Lower lobe of right lung (tissue), 2 donors: ENCODE results near the gene GPN2. TPM values are rescaled to one million over a fixed set of nuclear protein-coding genes. Genes with fewer than 3 reads are reported as not detected.
A peak's percentile ranks its signal among the peaks of the same experiment; 100 is the strongest.

Experiments
- ATAC-seq, 2 donors: fragments of 200-7000 bp; cut with Tn5 transposase; one replicate each; pipeline ENCODE4 v1.9.1; 2020 to 2022; ENCODE audit warnings: mild to moderate bottlenecking in 2 of 2, moderate library complexity in 2 of 2
- DNase-seq: peaks from one replicate; pipeline ENCODE4 v3.0.0-alpha.2; 2020
- H3K27ac ChIP-seq: fragments of 200-600 bp; one replicate; pipeline ENCODE4 v1.8.0; 2022
- H3K27me3 ChIP-seq: fragments of 200-600 bp; one replicate; pipeline ENCODE4 v1.8.0; 2022; ENCODE audit warnings: low read depth
- H3K36me3 ChIP-seq: fragments of 200-600 bp; one replicate; pipeline ENCODE4 v1.8.0; 2022; ENCODE audit warnings: mild to moderate bottlenecking
- H3K4me1 ChIP-seq: fragments of 200-600 bp; one replicate; pipeline ENCODE4 v1.8.0; 2022
- H3K4me3 ChIP-seq: fragments of 200-600 bp; one replicate; pipeline ENCODE4 v1.8.0; 2022; ENCODE audit warnings: mild to moderate bottlenecking
- H3K9me3 ChIP-seq: fragments of 200-600 bp; one replicate; pipeline ENCODE4 v1.8.0; 2022
- intact Hi-C: fragments of 100-400 bp; cut with DNase I; formaldehyde crosslinking; loops from one replicate; pipeline ENCODE4 v1.11.0; 2022
- total RNA-seq: library from RNA; stranded (reverse); fragmentation: NEBNext Ultra II Directional; extraction: Animal tissue kit (Norgen Biotek cat#: 25700); gene quantifications from one replicate; pipeline ENCODE4 v1.2.1, GENCODE V29; 2021
- TF ChIP-seq, protein P1 (sequence below): fragments of 200-600 bp; IDR thresholded peaks from one replicate; pipeline ENCODE4 v1.8.0; 2022; ENCODE audit warnings: antibody characterized with exemption, mild to moderate bottlenecking
- donor health status: DM: no; HTN: yes; CAD: no; lungs with severe emphysema.

Gene GPN2
- total RNA-seq, 1 donor from 2014 or later: 25.9 TPM

DNA sequence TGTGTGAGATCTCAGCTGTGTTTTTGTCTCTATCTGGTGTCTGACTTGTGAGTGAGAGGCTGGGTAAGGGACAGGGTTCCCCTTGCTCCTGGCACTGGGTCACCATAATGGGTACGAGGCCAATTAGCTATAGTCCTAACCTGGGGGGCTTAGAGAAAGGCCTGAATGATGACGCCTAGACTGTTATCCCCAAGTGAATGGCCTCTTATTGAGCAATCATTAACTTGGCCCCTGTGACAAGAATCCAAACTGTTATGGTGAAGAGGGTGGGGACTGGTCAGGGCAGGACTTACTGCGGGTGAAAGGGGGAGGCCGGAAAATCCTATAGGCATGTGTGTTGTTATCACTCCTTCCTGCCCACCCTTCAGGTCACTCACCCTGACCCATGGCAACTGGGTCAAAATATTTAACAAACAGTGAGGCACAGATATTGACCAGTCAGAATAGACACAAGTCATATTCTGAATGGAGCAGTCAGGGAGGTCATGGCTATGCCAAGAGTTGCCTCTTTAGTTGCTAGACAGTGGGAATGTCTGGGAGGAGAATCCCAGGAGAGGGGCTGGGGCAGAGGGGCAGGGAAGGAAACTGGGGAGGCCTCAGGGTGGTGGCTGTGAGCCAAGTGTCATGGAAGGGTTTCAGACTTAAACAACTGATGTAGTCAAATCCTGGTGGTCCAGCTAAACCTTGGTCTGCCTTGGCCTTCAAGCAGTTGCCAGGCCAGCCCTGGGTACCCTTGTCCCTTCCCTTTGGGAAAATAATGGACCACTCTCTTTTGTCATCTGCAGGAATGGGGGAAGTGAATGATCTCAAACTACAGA lies 20.5 kb upstream of the GPN2 start:
- ATAC-seq: peak; percentile 46 to 50
- H3K4me3 ChIP-seq: no peak overlapping the region

DNA sequence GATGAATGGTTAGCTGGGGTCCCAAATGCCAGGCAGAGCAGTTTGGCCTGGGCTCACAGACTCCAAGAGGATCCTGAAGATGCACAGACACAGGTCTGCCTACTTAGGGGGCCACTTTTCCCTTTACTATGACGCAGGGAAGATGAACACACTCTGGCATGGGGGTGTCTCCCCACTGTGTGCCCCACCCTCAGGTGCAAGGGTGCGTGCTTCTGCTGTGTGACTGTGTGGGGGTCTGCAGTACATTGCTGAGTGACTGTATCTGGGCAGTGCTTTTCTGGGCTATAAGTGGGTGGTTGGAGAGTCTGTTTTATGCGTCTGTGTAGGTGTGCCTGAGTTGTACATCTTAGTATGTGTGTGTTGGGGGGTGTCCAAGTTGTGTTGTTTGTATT lies 19.9 kb upstream of the GPN2 start:
- DNase-seq: no peak
- ATAC-seq: no peak
- Histone ChIP-seq H3K4me3 (no peak overlapping the region), H3K9me3 (no peaks in the 10 kb centered on the region), H3K4me1 (peaks cover 4% of the 10 kb centered on the region), H3K27ac (no peak overlapping the region), H3K27me3 (no peaks in the 10 kb centered on the region), H3K36me3 (no peaks in the 10 kb centered on the region)
- intact Hi-C loops: no loop called here
- TF ChIP-seq, protein P1, sequence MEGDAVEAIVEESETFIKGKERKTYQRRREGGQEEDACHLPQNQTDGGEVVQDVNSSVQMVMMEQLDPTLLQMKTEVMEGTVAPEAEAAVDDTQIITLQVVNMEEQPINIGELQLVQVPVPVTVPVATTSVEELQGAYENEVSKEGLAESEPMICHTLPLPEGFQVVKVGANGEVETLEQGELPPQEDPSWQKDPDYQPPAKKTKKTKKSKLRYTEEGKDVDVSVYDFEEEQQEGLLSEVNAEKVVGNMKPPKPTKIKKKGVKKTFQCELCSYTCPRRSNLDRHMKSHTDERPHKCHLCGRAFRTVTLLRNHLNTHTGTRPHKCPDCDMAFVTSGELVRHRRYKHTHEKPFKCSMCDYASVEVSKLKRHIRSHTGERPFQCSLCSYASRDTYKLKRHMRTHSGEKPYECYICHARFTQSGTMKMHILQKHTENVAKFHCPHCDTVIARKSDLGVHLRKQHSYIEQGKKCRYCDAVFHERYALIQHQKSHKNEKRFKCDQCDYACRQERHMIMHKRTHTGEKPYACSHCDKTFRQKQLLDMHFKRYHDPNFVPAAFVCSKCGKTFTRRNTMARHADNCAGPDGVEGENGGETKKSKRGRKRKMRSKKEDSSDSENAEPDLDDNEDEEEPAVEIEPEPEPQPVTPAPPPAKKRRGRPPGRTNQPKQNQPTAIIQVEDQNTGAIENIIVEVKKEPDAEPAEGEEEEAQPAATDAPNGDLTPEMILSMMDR: no peak

More for the DNA sequence above, 20.5 kb upstream of the GPN2 start:
- intact Hi-C loops: no loop called here
- TF ChIP-seq, protein P1: no peak
- DNase-seq: no peak
- Histone ChIP-seq H3K4me1 (peaks cover 8% of the 10 kb centered on the region), H3K27me3 (no peaks in the 10 kb centered on the region), H3K36me3 (no peaks in the 10 kb centered on the region), H3K9me3 (no peaks in the 10 kb centered on the region), H3K27ac (peak overlapping the region; percentile 53)

DNA sequence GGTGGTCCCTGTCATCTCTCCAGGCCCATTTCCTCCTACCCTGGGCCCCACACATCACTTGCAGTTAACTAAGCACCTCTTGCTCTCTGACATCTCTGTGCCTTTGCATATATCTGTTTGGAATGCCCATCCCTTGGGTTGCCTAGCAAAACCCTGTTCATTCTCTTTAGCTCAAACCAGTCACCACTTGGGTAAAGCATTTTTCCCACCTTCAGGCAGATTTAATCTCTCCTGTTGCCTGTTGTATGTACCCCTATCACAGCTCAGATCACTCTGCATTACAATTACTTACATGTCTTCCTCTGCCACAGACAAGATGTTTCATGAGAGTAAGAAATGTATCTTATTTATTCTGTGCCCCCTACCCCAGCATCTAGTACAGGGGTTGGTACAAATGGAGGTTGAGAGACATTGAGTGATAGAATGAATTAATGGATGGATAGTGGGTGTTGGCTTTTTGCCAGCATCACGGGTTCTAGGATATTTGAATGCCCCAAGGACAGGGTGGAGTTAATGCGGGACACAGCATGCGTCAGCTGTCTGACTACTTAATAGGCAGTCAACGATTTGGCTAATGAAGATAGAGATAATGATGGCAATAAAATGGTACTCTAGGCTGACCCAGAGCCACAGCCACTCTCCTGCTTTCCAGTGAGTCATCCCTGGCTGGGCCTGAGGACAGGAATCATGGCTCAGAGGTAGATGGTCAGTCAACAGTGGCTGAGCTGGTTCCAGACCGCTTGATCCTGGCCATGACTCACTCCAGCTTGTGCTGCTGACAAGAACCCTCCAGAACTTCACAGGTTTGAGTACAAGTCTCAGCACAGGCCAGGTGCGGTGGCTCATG lies 17.2 kb upstream of the GPN2 start:
- no peak overlapping the region for H3K27ac ChIP-seq
- DNase-seq: no peak
- TF ChIP-seq, protein P1: no peak
- no peaks in the 10 kb centered on the region for H3K9me3 ChIP-seq
- intact Hi-C loops: no loop called here
- no peak overlapping the region for H3K4me3 ChIP-seq
- ATAC-seq: peak; percentile 63
- no peaks in the 10 kb centered on the region for H3K36me3 ChIP-seq
- no peaks in the 10 kb centered on the region for H3K27me3 ChIP-seq
- peaks cover 4% of the 10 kb centered on the region for H3K4me1 ChIP-seq

DNA sequence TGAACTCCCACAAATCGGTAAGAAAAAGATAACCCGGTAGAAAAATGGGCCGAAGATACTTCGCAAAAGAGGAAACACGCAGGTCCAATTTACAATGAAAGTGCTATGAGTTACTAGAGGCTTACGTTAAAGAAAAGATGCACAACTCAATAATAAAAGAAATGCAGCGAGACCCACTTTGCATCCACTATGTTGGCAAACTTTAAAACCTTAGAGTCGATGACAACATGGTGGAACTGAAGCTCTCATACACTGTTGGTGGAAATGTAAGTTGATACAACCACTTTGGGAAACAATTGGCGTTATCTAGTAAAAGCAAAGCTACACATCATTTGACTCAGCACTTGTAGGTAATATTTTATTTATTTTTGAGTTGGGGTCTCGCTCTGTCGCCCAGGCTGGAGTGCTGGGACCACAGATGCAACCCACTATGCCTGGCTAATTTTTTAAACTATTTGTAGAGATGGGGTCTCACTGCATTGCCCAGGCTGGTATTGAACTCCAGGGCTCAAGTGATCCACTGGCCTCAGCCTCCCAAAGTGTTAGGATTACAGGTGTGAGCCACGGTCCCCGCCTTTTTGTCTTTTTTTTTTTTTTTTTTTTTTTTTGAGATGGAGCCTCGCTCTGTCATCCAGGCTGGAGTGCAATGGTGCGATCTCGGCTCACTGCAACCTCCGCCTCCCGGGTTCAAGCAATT lies 10.9 kb upstream of the GPN2 start:
- ATAC-seq: no peak
- Histone ChIP-seq H3K36me3 (peaks cover 25% of the 10 kb centered on the region), H3K4me3 (peak overlapping the region; percentile 99), H3K4me1 (peaks cover 23% of the 10 kb centered on the region), H3K27me3 (no peaks in the 10 kb centered on the region), H3K9me3 (no peaks in the 10 kb centered on the region), H3K27ac (peak overlapping the region; percentile 89)
- intact Hi-C loops: no loop called here
- TF ChIP-seq, protein P1: no peak
- DNase-seq: no peak
